Endothelial cell of umbilical vein (primary cell): ENCODE measurements around the gene ARHGDIA.

Experiments
- CTCF ChIP-seq, 2 donors: IDR thresholded peaks; 1 replicate in 1 of 2; 2 replicates in 1 of 2; pipeline ENCODE4 v1.5.1; 2011; ENCODE audit warnings: low read length in 2 of 2, mild to moderate bottlenecking in 2 of 2, moderate library complexity in 2 of 2, control low read depth in 1 of 2, inconsistent platforms in 1 of 2, low read depth in 1 of 2; ENCODE audit not compliant: insufficient read depth in 1 of 2; ENCODE audit errors: extremely low read depth in 1 of 2
- EZH2 ChIP-seq: IDR thresholded peaks from 2 replicates; pipeline ENCODE4 v1.6.1; 2012; ENCODE audit warnings: borderline replicate concordance, low read depth, mild to moderate bottlenecking, moderate library complexity, low read length, inconsistent platforms; ENCODE audit not compliant: severe bottlenecking
- FOS ChIP-seq: IDR thresholded peaks from 2 replicates; pipeline ENCODE4 v1.6.1; 2011; ENCODE audit warnings: mild to moderate bottlenecking, low read length, moderate library complexity, borderline replicate concordance; ENCODE audit not compliant: insufficient read depth
- GATA2 ChIP-seq: IDR thresholded peaks from 2 replicates; pipeline ENCODE4 v1.7.0; 2011; ENCODE audit warnings: low read depth, mild to moderate bottlenecking, moderate library complexity, mixed read lengths, low read length; ENCODE audit not compliant: insufficient read length, insufficient read depth
- JUN ChIP-seq: IDR thresholded peaks from 2 replicates; pipeline ENCODE4 v1.6.1; 2011; ENCODE audit warnings: borderline replicate concordance, low read depth; ENCODE audit not compliant: insufficient read length, insufficient read depth
- MAX ChIP-seq: IDR thresholded peaks from 2 replicates; pipeline ENCODE4 v1.6.1; 2011; ENCODE audit not compliant: insufficient read depth, insufficient read length
- POLR2A ChIP-seq: IDR thresholded peaks from 2 replicates; pipeline ENCODE4 v1.6.1; 2012; ENCODE audit warnings: low read depth, mild to moderate bottlenecking, control low read depth, low read length
- POLR2AphosphoS5 ChIP-seq: IDR thresholded peaks from 2 replicates; pipeline ENCODE4 v1.6.1; 2012; ENCODE audit warnings: low read depth, mild to moderate bottlenecking, control low read depth, low read length, moderate library complexity; ENCODE audit not compliant: insufficient read depth

GRCh38 chr17:81902023-81902652 lies 31.0 kb upstream of the ARHGDIA start, which contains the start of gene NPB:
- TF ChIP-seq EZH2: peak; percentile 69
- TF ChIP-seq CTCF (IDR thresholded peaks at IDR 0.05; ENCODE audit: extremely low read depth in 1 of 2, insufficient read depth in 1 of 2, low read depth in 1 of 2, low read length in 2 of 2): no peak
- TF ChIP-seq POLR2A: no peak
- TF ChIP-seq POLR2AphosphoS5: no peak
- TF ChIP-seq JUN: no peak
- TF ChIP-seq MAX: no peak
- no peak for TF ChIP-seq GATA2
- no peak for TF ChIP-seq FOS
